Naive thymus-derived CD4-positive, alpha-beta T cell (primary cell): ENCODE results near the gene SUGCT. TPM values are rescaled to one million over a fixed set of nuclear protein-coding genes. Genes with fewer than 3 reads are reported as not detected.
"Not testable (repeated sequence)": the region's sequence is repeated elsewhere in the genome, so short reads cannot be mapped to it uniquely, and the experiment has no call there.

Source experiments
- ATAC-seq: fragments of 150-1000 bp; cut with Tn5 transposase; 2 replicates; pipeline ENCODE4 v1.10.0; 2021; ENCODE audit warnings: mild to moderate bottlenecking, moderate library complexity
- CTCF ChIA-PET: fragments of 350-600 bp; sonication (Branson Sonifier 250); formaldehyde crosslinking; loops from one replicate; lab custom pipeline; 2021; ENCODE audit warnings: antibody characterized with exemption; lab: Charles Lee
- POLR2A ChIA-PET: fragments of 350-600 bp; sonication (Branson Sonifier 250); formaldehyde crosslinking; loops from one replicate; lab custom pipeline; 2021; ENCODE audit warnings: antibody characterized with exemption, inconsistent platforms; lab: Charles Lee
- DNase-seq, 9 donors: peaks; one replicate each; pipeline versions ENCODE4 v3.0.0 to v3.0.0-alpha.2; 2020 to 2022; ENCODE audit warnings: mixed read lengths in 1 of 9
- H3K27ac ChIP-seq: one replicate; pipeline ENCODE4 v1.7.0; 2013; ENCODE audit warnings: mild to moderate bottlenecking, low read depth, low read length, moderate library complexity
- H3K27me3 ChIP-seq, 2 donors: one replicate each; pipeline ENCODE4 v1.7.0; 2013; ENCODE audit warnings: low read length in 2 of 2, mild to moderate bottlenecking in 2 of 2, moderate library complexity in 2 of 2; ENCODE audit not compliant: control insufficient read depth in 2 of 2, insufficient read depth in 2 of 2
- H3K36me3 ChIP-seq, 3 experiments: 1 replicate in 2 of 3; 2 replicates in 1 of 3; pipeline ENCODE4 v1.7.0; 2013; ENCODE audit warnings: low read length in 3 of 3, mild to moderate bottlenecking in 3 of 3, moderate library complexity in 1 of 3; ENCODE audit not compliant: insufficient read depth in 3 of 3, control insufficient read depth in 2 of 3
- H3K4me1 ChIP-seq, 2 donors: one replicate each; pipeline ENCODE4 v1.7.0; 2013; ENCODE audit warnings: low read length in 2 of 2, mild to moderate bottlenecking in 2 of 2, moderate library complexity in 1 of 2; ENCODE audit not compliant: control insufficient read depth in 2 of 2, insufficient read depth in 2 of 2
- H3K4me3 ChIP-seq: 2 replicates; pipeline ENCODE4 v1.7.0; 2013; ENCODE audit warnings: mild to moderate bottlenecking, low read length
- H3K9me3 ChIP-seq, 3 experiments: 1 replicate in 2 of 3; 2 replicates in 1 of 3; pipeline ENCODE4 v1.7.0; 2013; ENCODE audit warnings: low read length in 3 of 3; ENCODE audit not compliant: control insufficient read depth in 2 of 3
- H3K27ac Mint-ChIP-seq, 9 donors: one replicate each; pipeline ENCODE4 v1.8.0; 2020 to 2022; ENCODE audit warnings: mixed read lengths in 9 of 9, mild to moderate bottlenecking in 8 of 9, moderate library complexity in 5 of 9, inconsistent platforms in 2 of 9
- H3K27me3 Mint-ChIP-seq, 5 donors: one replicate each; pipeline ENCODE4 v1.8.0; 2021 to 2022; ENCODE audit warnings: mixed read lengths in 5 of 5, mild to moderate bottlenecking in 1 of 5
- H3K36me3 Mint-ChIP-seq, 5 donors: one replicate each; pipeline ENCODE4 v1.8.0; 2020 to 2022; ENCODE audit warnings: mixed read lengths in 5 of 5, mild to moderate bottlenecking in 3 of 5, inconsistent platforms in 1 of 5
- H3K4me1 Mint-ChIP-seq, 7 donors: one replicate each; pipeline ENCODE4 v1.8.0; 2020 to 2022; ENCODE audit warnings: mixed read lengths in 7 of 7, mild to moderate bottlenecking in 3 of 7, inconsistent platforms in 1 of 7
- H3K4me3 Mint-ChIP-seq, 10 donors: one replicate each; pipeline ENCODE4 v1.8.0; 2020 to 2022; ENCODE audit warnings: mild to moderate bottlenecking in 10 of 10, mixed read lengths in 10 of 10, moderate library complexity in 6 of 10, inconsistent platforms in 2 of 10
- H3K9me3 Mint-ChIP-seq, 11 donors: one replicate each; pipeline ENCODE4 v1.8.0; 2020 to 2022; ENCODE audit warnings: mixed read lengths in 11 of 11, mild to moderate bottlenecking in 4 of 11, inconsistent platforms in 1 of 11, moderate library complexity in 1 of 11
- intact Hi-C, 2 donors: fragments of 100-400 bp; cut with micrococcal nuclease; formaldehyde crosslinking; loops; one replicate each; pipeline ENCODE4 v1.15.1; 2023
- polyA plus RNA-seq, 2 donors: library from polyadenylated mRNA; unstranded; fragments of 300-500 nt; fragmentation: Illumina TruSeq; gene quantifications; one replicate each; pipeline ENCODE4 v1.2.3, GENCODE V29; 2021
- total RNA-seq, 6 experiments: library from RNA in 5 of 6; stranded (reverse) in 5 of 6; gene quantifications; 1 replicate in 5 of 6; 2 replicates in 1 of 6; pipeline ENCODE4 v1.2.3 and lab custom pipeline; 2021 to 2026

The SUGCT gene
- total and polyA plus RNA-seq, 7 experiments from 2014 or later: 0.95 to 2.7 (median 2.2) TPM; not detected in 1

- Histone ChIP-seq H3K27me3 (no peaks in the 10 kb centered on the region), H3K36me3 (no peaks in the 10 kb centered on the region), H3K9me3 (no peaks in the 10 kb centered on the region), H3K27ac (no peak overlapping the region), H3K4me1 (no peaks in the 10 kb centered on the region), H3K4me3 (no peak overlapping the region)
- Mint-ChIP-seq H3K4me1 (no peaks in the 10 kb centered on the region), H3K27me3 (peaks cover 0 to 2% (median 0%) of the 10 kb centered on the region in 5 donors), H3K9me3 (peaks cover 0 to 2% (median 0%) of the 10 kb centered on the region in 11 donors), H3K36me3 (peaks cover 0 to 7% (median 0%) of the 10 kb centered on the region in 5 donors), H3K4me3 (no peak overlapping the region), H3K27ac (no peak overlapping the region)
- ChIA-PET POLR2A (no interaction called here), CTCF (no interaction called here)
- intact Hi-C loops: no loop called here
- no peak for ATAC-seq
- DNase-seq: no peak
These were observed 32.5 kb downstream of the SUGCT start for GRCh38 chr7:40167291-40167690.

- H3K4me3 Mint-ChIP-seq, H3K9me3 ChIP-seq, H3K36me3 Mint-ChIP-seq, H3K4me1 Mint-ChIP-seq, CTCF ChIA-PET, ATAC-seq, DNase-seq, H3K27me3 Mint-ChIP-seq, POLR2A ChIA-PET, intact Hi-C loops, H3K9me3 Mint-ChIP-seq, H3K4me1 ChIP-seq, H3K27me3 ChIP-seq, H3K27ac Mint-ChIP-seq, H3K36me3 ChIP-seq, H3K27ac ChIP-seq, H3K4me3 ChIP-seq: not testable (repeated sequence)
These were observed 33.5 kb downstream of the SUGCT start for GRCh38 chr7:40168266-40168665.

- H3K27me3 ChIP-seq, H3K27me3 Mint-ChIP-seq, H3K36me3 Mint-ChIP-seq, DNase-seq, H3K4me1 ChIP-seq, H3K4me3 Mint-ChIP-seq, H3K4me3 ChIP-seq, H3K27ac ChIP-seq, H3K27ac Mint-ChIP-seq, H3K4me1 Mint-ChIP-seq, H3K9me3 ChIP-seq, H3K9me3 Mint-ChIP-seq, POLR2A ChIA-PET, CTCF ChIA-PET, intact Hi-C loops, H3K36me3 ChIP-seq, ATAC-seq: not testable (repeated sequence)
These were observed 38.3 kb downstream of the SUGCT start for GRCh38 chr7:40173121-40173520.

GRCh38 chr7:40175256-40175655, 40.5 kb downstream of the SUGCT start:
- H3K36me3 ChIP-seq, H3K36me3 Mint-ChIP-seq, H3K27me3 ChIP-seq, H3K4me1 Mint-ChIP-seq, DNase-seq, intact Hi-C loops, H3K4me3 ChIP-seq, H3K4me1 ChIP-seq, H3K9me3 ChIP-seq, ATAC-seq, H3K27ac Mint-ChIP-seq, POLR2A ChIA-PET, H3K27ac ChIP-seq, CTCF ChIA-PET, H3K4me3 Mint-ChIP-seq, H3K27me3 Mint-ChIP-seq, H3K9me3 Mint-ChIP-seq: not testable (repeated sequence)

- Mint-ChIP-seq H3K9me3 (no peaks in the 10 kb centered on the region), H3K27me3 (peaks cover 0 to 3% (median 0%) of the 10 kb centered on the region in 5 donors), H3K27ac (no peak overlapping the region), H3K4me1 (no peaks in the 10 kb centered on the region), H3K4me3 (no peak overlapping the region), H3K36me3 (no peaks in the 10 kb centered on the region)
- H3K27me3 ChIP-seq: no peaks in the 10 kb centered on the region
- ChIA-PET CTCF (no interaction called here), POLR2A (no interaction called here)
- no peak for ATAC-seq
- H3K4me1 ChIP-seq: no peaks in the 10 kb centered on the region
- DNase-seq: no peak
- H3K27ac ChIP-seq: no peak overlapping the region
- H3K9me3 ChIP-seq: no peaks in the 10 kb centered on the region
- no peaks in the 10 kb centered on the region for H3K36me3 ChIP-seq
- intact Hi-C loops: no loop called here
- no peak overlapping the region for H3K4me3 ChIP-seq
These were observed 41.1 kb downstream of the SUGCT start for GRCh38 chr7:40175725-40176510.

GRCh38 chr7:40177071-40177470, 42.3 kb downstream of the SUGCT start:
- H3K27ac Mint-ChIP-seq: no peak overlapping the region
- H3K4me3 Mint-ChIP-seq: no peak overlapping the region
- no peaks in the 10 kb centered on the region for H3K4me1 Mint-ChIP-seq
- Histone ChIP-seq H3K9me3 (no peaks in the 10 kb centered on the region), H3K27me3 (no peaks in the 10 kb centered on the region), H3K4me1 (no peaks in the 10 kb centered on the region), H3K27ac (no peak overlapping the region), H3K36me3 (no peaks in the 10 kb centered on the region), H3K4me3 (no peak overlapping the region)
- H3K36me3 Mint-ChIP-seq: no peaks in the 10 kb centered on the region
- intact Hi-C loops: no loop called here
- ChIA-PET POLR2A (no interaction called here), CTCF (no interaction called here)
- peaks cover 0 to 3% (median 0%) of the 10 kb centered on the region in 5 donors for H3K27me3 Mint-ChIP-seq
- ATAC-seq (no peak), DNase-seq (no peak)
- H3K9me3 Mint-ChIP-seq: no peaks in the 10 kb centered on the region

- intact Hi-C loops: no loop called here
- Mint-ChIP-seq H3K27ac (no peak overlapping the region), H3K4me3 (no peak overlapping the region), H3K36me3 (peaks cover 0 to 12% (median 4%) of the 10 kb centered on the region in 5 donors), H3K4me1 (no peaks in the 10 kb centered on the region), H3K27me3 (no peaks in the 10 kb centered on the region), H3K9me3 (peaks cover 0 to 1% (median 0%) of the 10 kb centered on the region in 11 donors)
- no peaks in the 10 kb centered on the region for H3K4me1 ChIP-seq
- ChIA-PET CTCF (no interaction called here), POLR2A (no interaction called here)
- H3K36me3 ChIP-seq: no peaks in the 10 kb centered on the region
- no peaks in the 10 kb centered on the region for H3K9me3 ChIP-seq
- ATAC-seq: no peak
- H3K4me3 ChIP-seq: no peak overlapping the region
- no peak overlapping the region for H3K27ac ChIP-seq
- no peaks in the 10 kb centered on the region for H3K27me3 ChIP-seq
- DNase-seq: no peak
These were observed 47.6 kb downstream of the SUGCT start for GRCh38 chr7:40182452-40182851.
